WTC11 (cell line): Measurements from ENCODE around the gene EPB41L4B. TPM values are rescaled to one million over a fixed set of nuclear protein-coding genes. Genes with fewer than 3 reads are reported as not detected.
"Not testable (repeated sequence)": the region's sequence is repeated elsewhere in the genome, so short reads cannot be mapped to it uniquely, and the experiment has no call there.

ENCODE experiments used
- ATAC-seq: fragments of 200-7000 bp; cut with Tn5 transposase; 2 replicates; pipeline ENCODE4 v1.10.0; 2021; ENCODE audit warnings: mild to moderate bottlenecking, moderate library complexity
- CTCF ChIA-PET: fragments of 300-600 bp; sonication (Branson Sonifier 250); formaldehyde crosslinking; loops from one replicate; lab custom pipeline; 2021; ENCODE audit warnings: antibody characterized with exemption; lab: Charles Lee
- POLR2A ChIA-PET: fragments of 350-600 bp; sonication (Branson Sonifier 250); formaldehyde crosslinking; loops from one replicate; lab custom pipeline; 2021; ENCODE audit warnings: antibody characterized with exemption; lab: Charles Lee
- DNase-seq: peaks from one replicate; pipeline ENCODE4 v3.0.0; 2021; ENCODE audit warnings: low spot score
- H3K27ac Mint-ChIP-seq: 2 replicates; pipeline ENCODE4 v1.8.0; 2021; ENCODE audit warnings: mixed read lengths
- H3K27me3 Mint-ChIP-seq: 2 replicates; pipeline ENCODE4 v1.8.0; 2021; ENCODE audit warnings: low read depth, mild to moderate bottlenecking, moderate library complexity, mixed read lengths
- H3K36me3 Mint-ChIP-seq: 2 replicates; pipeline ENCODE4 v1.8.0; 2021; ENCODE audit warnings: mixed read lengths
- H3K4me1 Mint-ChIP-seq: 2 replicates; pipeline ENCODE4 v1.8.0; 2022; ENCODE audit warnings: mixed read lengths
- H3K4me3 Mint-ChIP-seq: 2 replicates; pipeline ENCODE4 v1.8.0; 2021; ENCODE audit warnings: mild to moderate bottlenecking, moderate library complexity, mixed read lengths
- H3K9me3 Mint-ChIP-seq: 2 replicates; pipeline ENCODE4 v1.8.0; 2021; ENCODE audit warnings: mixed read lengths
- ATF1 ChIP-seq: sonication (generic); formaldehyde crosslinking; IDR thresholded peaks from 2 replicates; pipeline ENCODE4 v1.8.1; 2023; ENCODE audit warnings: mild to moderate bottlenecking, moderate library complexity, missing genetic modification reagents
- CREM ChIP-seq: sonication (generic); formaldehyde crosslinking; IDR thresholded peaks from 2 replicates; pipeline ENCODE4 v1.8.1; 2022; ENCODE audit warnings: mild to moderate bottlenecking, missing genetic modification reagents, moderate library complexity
- CTCF ChIP-seq: fragments of 200-600 bp; IDR thresholded peaks from 2 replicates; pipeline ENCODE4 v1.8.0; 2022; ENCODE audit warnings: antibody characterized with exemption
- E2F4 ChIP-seq: sonication (generic); formaldehyde crosslinking; IDR thresholded peaks from 2 replicates; pipeline ENCODE4 v1.8.1; 2022; ENCODE audit warnings: low read depth, mild to moderate bottlenecking, moderate library complexity, missing genetic modification reagents, borderline replicate concordance
- ESRRA ChIP-seq: sonication (generic); formaldehyde crosslinking; IDR thresholded peaks from 2 replicates; pipeline ENCODE4 v1.8.1; 2022; ENCODE audit warnings: mild to moderate bottlenecking, missing genetic modification reagents, borderline replicate concordance
- FOXJ3 ChIP-seq: sonication (generic); formaldehyde crosslinking; IDR thresholded peaks from 2 replicates; pipeline ENCODE4 v1.9.0; 2021; ENCODE audit warnings: missing genetic modification reagents, mild to moderate bottlenecking, borderline replicate concordance
- GRHL2 ChIP-seq: fragments of 250-450 bp; sonication (Bioruptor Pico); IDR thresholded peaks from 2 replicates; pipeline ENCODE4 v1.8.0; 2022; ENCODE audit warnings: mild to moderate bottlenecking, moderate library complexity; ENCODE audit not compliant: insufficient replicate concordance, severe bottlenecking
- IRF2 ChIP-seq: sonication (generic); formaldehyde crosslinking; IDR thresholded peaks from 2 replicates; pipeline ENCODE4 v1.8.0; 2022; ENCODE audit warnings: low read depth, missing genetic modification reagents, borderline replicate concordance
- JUN ChIP-seq: sonication (generic); formaldehyde crosslinking; IDR thresholded peaks from 2 replicates; pipeline ENCODE4 v1.8.0; 2023; ENCODE audit warnings: mild to moderate bottlenecking, missing genetic modification reagents
- NFE2L1 ChIP-seq: sonication (generic); formaldehyde crosslinking; IDR thresholded peaks from 2 replicates; pipeline ENCODE4 v1.8.1; 2023; ENCODE audit warnings: missing genetic modification reagents
- NR3C1 ChIP-seq: sonication (generic); formaldehyde crosslinking; conservative IDR thresholded peaks from 2 replicates; pipeline ENCODE4 v1.8.1; 2023; ENCODE audit warnings: low read depth, mild to moderate bottlenecking, missing genetic modification reagents
- SMAD3 ChIP-seq: sonication (generic); formaldehyde crosslinking; IDR thresholded peaks from 2 replicates; pipeline ENCODE4 v1.8.0; 2022; ENCODE audit warnings: missing genetic modification reagents, mild to moderate bottlenecking, borderline replicate concordance
- ZNF138 ChIP-seq: sonication (generic); formaldehyde crosslinking; conservative IDR thresholded peaks from 2 replicates; pipeline ENCODE4 v1.8.1; 2022; ENCODE audit warnings: mild to moderate bottlenecking, moderate library complexity, missing genetic modification reagents
- ZNF219 ChIP-seq: sonication (generic); formaldehyde crosslinking; IDR thresholded peaks from 2 replicates; pipeline ENCODE4 v1.8.0; 2023; ENCODE audit warnings: missing genetic modification reagents, mild to moderate bottlenecking, borderline replicate concordance
- ZNF317 ChIP-seq: sonication (generic); formaldehyde crosslinking; IDR thresholded peaks from 2 replicates; pipeline ENCODE4 v1.8.1; 2023; ENCODE audit warnings: low read depth, mild to moderate bottlenecking, moderate library complexity, missing genetic modification reagents, borderline replicate concordance
- ZNF396 ChIP-seq: fragments of 250-450 bp; sonication (Bioruptor Pico); IDR thresholded peaks from 2 replicates; pipeline ENCODE4 v1.8.0; 2021; ENCODE audit warnings: mild to moderate bottlenecking, moderate library complexity, borderline replicate concordance
- ZNF671 ChIP-seq: fragments of 250-450 bp; sonication (Bioruptor Pico); IDR thresholded peaks from 2 replicates; pipeline ENCODE4 v1.8.0; 2021; ENCODE audit warnings: mild to moderate bottlenecking
- total RNA-seq: library from RNA; stranded (reverse); gene quantifications from 3 replicates; pipeline ENCODE4 v1.2.3, GENCODE V29; 2021
- TF ChIP-seq, protein P1 (sequence below): sonication (generic); formaldehyde crosslinking; IDR thresholded peaks from 2 replicates; pipeline ENCODE4 v1.8.0; 2022; ENCODE audit warnings: mild to moderate bottlenecking, missing genetic modification reagents
- TF ChIP-seq, protein P2 (sequence below): sonication (generic); formaldehyde crosslinking; IDR thresholded peaks from 2 replicates; pipeline ENCODE4 v1.8.1; 2023; ENCODE audit warnings: mild to moderate bottlenecking, missing genetic modification reagents, moderate library complexity
- TF ChIP-seq, protein P3 (sequence below): sonication (generic); formaldehyde crosslinking; IDR thresholded peaks from 2 replicates; pipeline ENCODE4 v1.8.0; 2023; ENCODE audit warnings: mild to moderate bottlenecking, missing genetic modification reagents
- TF ChIP-seq, protein P4 (sequence below): sonication (generic); formaldehyde crosslinking; IDR thresholded peaks from 2 replicates; pipeline ENCODE4 v1.8.1; 2022; ENCODE audit warnings: missing genetic modification reagents, borderline replicate concordance

Gene EPB41L4B
- total RNA-seq, 1 experiment from 2014 or later: 20.0 TPM

GRCh38 chr9:109225629-109226028 is 95.2 kb downstream of the EPB41L4B start (continued):
- no peak for TF ChIP-seq ESRRA
- TF ChIP-seq, protein P1, sequence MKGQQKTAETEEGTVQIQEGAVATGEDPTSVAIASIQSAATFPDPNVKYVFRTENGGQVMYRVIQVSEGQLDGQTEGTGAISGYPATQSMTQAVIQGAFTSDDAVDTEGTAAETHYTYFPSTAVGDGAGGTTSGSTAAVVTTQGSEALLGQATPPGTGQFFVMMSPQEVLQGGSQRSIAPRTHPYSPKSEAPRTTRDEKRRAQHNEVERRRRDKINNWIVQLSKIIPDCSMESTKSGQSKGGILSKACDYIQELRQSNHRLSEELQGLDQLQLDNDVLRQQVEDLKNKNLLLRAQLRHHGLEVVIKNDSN (CRISPR knock-in tag): no peak
- no peak for TF ChIP-seq NFE2L1 (CRISPR knock-in tag)
- no peak for TF ChIP-seq ZNF396 (CRISPR knock-in tag)

GRCh38 chr9:109224751-109225150 is 96.1 kb downstream of the EPB41L4B start:
- no peaks in the 10 kb centered on the region for H3K36me3 Mint-ChIP-seq
- H3K27me3 Mint-ChIP-seq: peaks cover 2% of the 10 kb centered on the region; the same call in 1 of the 2 replicates
- H3K27ac Mint-ChIP-seq: no peak overlapping the region
- no peak for ATAC-seq
- H3K4me1 Mint-ChIP-seq: no peaks in the 10 kb centered on the region
- CTCF ChIA-PET: no interaction called here
- no peak overlapping the region for H3K4me3 Mint-ChIP-seq
- no peaks in the 10 kb centered on the region for H3K9me3 Mint-ChIP-seq
- TF ChIP-seq JUN (CRISPR knock-in tag) (no peak), GRHL2 (CRISPR knock-in tag) (no peak), NFE2L1 (CRISPR knock-in tag) (no peak), CTCF (no peak), FOXJ3 (CRISPR knock-in tag) (no peak), CREM (CRISPR knock-in tag) (no peak), ZNF219 (CRISPR knock-in tag) (no peak), ESRRA (no peak), ZNF317 (CRISPR knock-in tag) (no peak), SMAD3 (CRISPR knock-in tag) (no peak), IRF2 (CRISPR knock-in tag) (no peak), ZNF138 (CRISPR knock-in tag) (no peak), NR3C1 (CRISPR knock-in tag) (no peak), E2F4 (no peak), ZNF671 (CRISPR knock-in tag) (no peak), ATF1 (CRISPR knock-in tag) (no peak)
- TF ChIP-seq, protein P2, sequence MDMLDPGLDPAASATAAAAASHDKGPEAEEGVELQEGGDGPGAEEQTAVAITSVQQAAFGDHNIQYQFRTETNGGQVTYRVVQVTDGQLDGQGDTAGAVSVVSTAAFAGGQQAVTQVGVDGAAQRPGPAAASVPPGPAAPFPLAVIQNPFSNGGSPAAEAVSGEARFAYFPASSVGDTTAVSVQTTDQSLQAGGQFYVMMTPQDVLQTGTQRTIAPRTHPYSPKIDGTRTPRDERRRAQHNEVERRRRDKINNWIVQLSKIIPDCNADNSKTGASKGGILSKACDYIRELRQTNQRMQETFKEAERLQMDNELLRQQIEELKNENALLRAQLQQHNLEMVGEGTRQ (CRISPR knock-in tag): no peak
- TF ChIP-seq, protein P3, sequence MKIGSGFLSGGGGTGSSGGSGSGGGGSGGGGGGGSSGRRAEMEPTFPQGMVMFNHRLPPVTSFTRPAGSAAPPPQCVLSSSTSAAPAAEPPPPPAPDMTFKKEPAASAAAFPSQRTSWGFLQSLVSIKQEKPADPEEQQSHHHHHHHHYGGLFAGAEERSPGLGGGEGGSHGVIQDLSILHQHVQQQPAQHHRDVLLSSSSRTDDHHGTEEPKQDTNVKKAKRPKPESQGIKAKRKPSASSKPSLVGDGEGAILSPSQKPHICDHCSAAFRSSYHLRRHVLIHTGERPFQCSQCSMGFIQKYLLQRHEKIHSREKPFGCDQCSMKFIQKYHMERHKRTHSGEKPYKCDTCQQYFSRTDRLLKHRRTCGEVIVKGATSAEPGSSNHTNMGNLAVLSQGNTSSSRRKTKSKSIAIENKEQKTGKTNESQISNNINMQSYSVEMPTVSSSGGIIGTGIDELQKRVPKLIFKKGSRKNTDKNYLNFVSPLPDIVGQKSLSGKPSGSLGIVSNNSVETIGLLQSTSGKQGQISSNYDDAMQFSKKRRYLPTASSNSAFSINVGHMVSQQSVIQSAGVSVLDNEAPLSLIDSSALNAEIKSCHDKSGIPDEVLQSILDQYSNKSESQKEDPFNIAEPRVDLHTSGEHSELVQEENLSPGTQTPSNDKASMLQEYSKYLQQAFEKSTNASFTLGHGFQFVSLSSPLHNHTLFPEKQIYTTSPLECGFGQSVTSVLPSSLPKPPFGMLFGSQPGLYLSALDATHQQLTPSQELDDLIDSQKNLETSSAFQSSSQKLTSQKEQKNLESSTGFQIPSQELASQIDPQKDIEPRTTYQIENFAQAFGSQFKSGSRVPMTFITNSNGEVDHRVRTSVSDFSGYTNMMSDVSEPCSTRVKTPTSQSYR (CRISPR knock-in tag): no peak
- TF ChIP-seq, protein P4, sequence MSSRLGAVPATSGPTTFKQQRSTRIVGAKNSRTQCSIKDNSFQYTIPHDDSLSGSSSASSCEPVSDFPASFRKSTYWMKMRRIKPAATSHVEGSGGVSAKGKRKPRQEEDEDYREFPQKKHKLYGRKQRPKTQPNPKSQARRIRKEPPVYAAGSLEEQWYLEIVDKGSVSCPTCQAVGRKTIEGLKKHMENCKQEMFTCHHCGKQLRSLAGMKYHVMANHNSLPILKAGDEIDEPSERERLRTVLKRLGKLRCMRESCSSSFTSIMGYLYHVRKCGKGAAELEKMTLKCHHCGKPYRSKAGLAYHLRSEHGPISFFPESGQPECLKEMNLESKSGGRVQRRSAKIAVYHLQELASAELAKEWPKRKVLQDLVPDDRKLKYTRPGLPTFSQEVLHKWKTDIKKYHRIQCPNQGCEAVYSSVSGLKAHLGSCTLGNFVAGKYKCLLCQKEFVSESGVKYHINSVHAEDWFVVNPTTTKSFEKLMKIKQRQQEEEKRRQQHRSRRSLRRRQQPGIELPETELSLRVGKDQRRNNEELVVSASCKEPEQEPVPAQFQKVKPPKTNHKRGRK (CRISPR knock-in tag): no peak
- DNase-seq: no peak
- POLR2A ChIA-PET: no interaction called here

DNA sequence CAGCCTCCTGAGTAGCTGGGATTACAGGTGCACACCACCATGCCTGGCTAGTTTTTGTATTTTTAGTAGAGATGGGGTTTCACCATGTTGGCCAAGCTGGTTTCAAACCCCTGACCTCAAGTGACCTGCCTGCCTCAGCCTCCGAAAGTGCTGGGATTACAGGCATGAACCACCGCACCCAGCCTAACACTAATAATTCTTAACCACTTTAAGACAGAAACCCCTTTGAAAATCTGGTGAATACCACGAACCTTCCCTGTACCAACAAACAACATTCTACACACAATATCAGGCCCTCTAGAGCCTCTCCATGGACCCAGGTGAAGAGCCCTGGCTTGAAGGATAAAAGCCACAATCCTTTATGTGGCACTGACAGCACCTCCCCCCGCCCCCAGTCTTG is 102.6 kb downstream of the EPB41L4B start:
- CTCF ChIA-PET: interaction anchor here (1.0 kb wide), 1 partner anchor 192 kb away, joined by 5 read pairs; no protein-coding TSS in a partner anchor
- H3K36me3 Mint-ChIP-seq, POLR2A ChIA-PET, H3K9me3 Mint-ChIP-seq, H3K4me1 Mint-ChIP-seq, ATAC-seq, H3K27me3 Mint-ChIP-seq, H3K4me3 Mint-ChIP-seq, H3K27ac Mint-ChIP-seq, DNase-seq: not testable (repeated sequence)
